Fibroblast of skin of left biceps (primary cell): ENCODE results near the gene MPHOSPH10.
"Not testable (repeated sequence)": the region's sequence is repeated elsewhere in the genome, so short reads cannot be mapped to it uniquely, and the experiment has no call there.

Source experiments
- DNase-seq, 2 experiments: peaks; one replicate each; pipeline ENCODE4 v3.0.0-alpha.2; 2013; ENCODE audit warnings: low read depth in 2 of 2

MPHOSPH10 gene

DNA sequence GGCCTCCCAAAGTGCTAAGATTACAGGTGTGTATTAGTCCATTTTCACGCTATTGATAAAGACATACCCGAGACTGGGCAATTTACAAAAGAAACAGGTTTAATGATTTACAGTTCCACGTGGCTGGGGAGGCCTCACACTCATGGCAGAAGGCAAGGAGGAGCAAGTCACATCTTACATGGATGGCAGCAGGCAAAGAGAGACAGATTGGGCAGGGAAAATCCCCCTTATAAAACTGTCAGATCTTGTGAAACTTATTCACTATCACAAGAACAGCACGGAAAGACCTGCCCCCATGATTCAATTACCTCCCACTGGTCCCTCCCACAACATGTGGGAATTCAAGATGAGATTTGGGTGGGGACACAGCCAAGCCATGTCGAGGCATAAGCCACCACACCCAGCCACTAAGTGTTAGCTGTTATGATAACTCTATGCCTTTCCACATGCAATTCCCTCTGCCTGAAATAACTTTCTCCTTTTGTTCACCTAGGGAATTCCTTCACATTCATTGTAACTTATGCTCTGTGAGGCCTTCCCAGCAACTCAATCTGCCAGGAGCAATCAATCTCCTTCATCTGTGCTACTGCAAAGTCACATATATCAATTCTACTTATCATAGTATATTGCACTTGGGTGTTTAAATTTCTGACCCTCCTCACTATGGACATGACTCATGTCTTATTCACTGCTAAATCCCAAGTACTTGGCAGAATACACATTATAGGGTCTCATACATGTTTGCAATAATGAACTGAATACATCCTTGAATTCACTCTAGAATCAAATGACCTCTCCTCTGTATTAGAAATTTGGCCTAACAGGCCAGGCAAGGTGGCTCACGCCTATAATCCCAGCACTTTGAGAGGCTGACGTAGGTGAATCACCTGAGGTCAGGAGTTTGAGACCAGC is 7.8 kb upstream of the MPHOSPH10 start:
- DNase-seq = no peak

DNA sequence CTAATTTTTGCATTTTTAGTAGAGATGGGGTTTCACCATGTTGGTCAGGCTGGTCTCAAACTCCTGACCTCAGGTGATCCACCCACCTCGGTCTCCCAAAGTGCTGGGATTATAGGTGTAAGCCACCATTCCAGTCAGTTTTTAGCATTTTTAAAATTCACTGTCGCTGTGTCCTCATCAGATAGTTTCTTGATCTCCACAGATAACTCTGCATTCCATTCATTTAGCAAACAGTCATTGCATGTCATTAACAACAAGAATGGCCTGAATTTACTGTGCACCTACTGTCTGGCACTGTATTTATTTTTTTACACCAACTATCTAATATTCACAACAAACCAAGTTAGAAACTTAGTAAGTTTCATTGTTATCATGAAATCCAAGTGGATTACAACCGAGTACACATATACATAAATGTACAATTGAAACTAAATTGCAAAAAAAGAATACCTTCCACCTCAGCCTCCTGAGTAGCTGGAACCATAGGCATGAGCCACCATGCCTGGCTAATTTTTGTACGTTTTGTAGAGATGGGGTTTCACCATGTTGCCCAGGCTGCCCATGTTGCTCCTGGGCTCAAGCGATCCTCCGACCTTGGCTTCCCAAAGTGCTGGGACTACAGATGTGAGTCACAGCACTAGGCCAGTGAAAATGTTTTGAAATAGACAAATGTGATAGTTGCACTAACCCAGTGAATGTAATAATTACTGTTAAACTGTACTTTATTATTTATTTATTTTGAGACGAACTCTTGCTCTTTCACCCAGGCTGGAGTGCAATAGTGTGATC is 4.7 kb upstream of the MPHOSPH10 start:
- no peak for DNase-seq

DNA sequence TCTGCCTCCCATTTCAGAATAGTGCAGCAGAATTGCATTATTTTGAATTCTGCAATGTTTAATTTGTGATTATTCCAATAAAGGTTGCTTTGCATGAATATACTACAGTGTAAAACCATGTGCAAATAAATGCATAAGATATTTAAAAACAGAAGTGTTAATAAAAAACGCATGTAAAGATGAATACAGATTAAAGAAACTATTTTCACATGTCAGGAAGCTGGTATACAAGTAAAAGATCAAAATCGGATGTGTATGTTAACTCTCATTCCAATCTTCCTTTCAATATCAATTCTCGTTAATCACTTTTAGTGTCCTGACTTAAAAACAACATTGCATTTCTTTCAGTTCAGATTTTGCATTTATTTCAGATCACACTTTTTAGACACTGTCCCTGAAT is 3.5 kb upstream of the MPHOSPH10 start:
- DNase-seq = no peak

DNA sequence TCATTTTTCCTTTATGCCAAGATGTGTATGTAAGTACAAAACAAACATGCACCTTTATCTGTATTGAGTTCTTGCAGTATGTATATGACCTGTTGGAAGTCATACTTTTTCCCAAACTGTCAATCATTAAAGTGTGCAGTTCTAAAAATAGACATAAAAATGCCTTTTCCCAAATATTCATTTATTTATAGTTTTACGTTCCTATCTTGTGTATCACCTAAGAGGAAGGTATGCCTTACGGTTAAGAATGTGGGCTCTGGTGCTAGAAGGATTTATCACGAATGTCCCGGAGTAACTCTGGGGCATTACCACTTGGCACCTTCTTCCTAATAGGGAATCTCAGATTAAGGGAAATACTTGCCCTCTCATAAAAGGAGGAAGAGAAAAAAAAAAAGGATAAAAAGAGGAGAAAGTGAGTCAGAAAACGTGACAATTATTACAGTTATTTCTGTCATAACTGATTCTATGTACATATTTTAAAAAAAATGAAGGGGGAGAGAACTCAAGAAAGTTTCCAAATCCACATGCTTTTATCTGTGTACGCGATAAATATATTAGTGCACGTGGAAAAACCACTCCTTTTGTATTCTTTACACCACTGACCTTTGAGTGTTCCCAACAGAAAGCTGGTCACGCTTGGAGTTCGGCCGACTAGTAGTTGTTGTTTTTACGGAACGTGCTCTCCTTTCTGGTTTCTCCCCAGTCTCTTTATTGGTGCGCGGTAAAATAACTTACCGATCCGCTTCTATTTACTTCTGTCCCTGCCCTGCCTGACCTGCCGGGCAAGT is 1.1 kb upstream of the MPHOSPH10 start:
- DNase-seq = no peak

DNA sequence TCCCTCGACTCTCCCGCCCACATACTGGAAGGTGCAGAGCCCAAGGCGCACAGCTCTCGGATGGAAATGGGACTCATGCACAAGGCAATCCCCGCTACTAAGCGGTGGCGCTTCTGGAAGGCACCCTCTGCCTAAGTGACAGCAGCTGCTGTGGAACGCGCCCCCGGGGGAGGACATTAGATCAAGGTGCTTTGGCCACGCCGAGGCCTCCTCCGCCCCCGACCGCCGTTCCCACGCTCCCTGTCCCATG is 607 bp upstream of the MPHOSPH10 start:
- DNase-seq = no peak

DNA sequence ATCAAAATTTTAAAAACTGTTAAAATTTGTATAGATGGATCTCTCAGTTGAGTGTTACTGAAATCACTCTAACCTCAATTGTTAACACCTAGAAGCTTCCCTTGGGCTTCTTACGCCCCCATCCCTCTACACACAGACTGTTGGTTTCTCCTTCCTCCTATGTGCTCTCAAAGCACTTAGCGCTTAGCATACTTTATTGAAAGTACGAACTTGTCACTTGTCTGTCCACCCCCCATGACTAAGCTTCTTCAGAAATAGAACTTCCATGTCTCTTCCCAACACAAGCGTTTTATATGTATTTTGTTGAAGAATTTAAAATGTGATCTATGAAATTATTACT is 441 bp downstream of the MPHOSPH10 start:
- no peak for DNase-seq

DNA sequence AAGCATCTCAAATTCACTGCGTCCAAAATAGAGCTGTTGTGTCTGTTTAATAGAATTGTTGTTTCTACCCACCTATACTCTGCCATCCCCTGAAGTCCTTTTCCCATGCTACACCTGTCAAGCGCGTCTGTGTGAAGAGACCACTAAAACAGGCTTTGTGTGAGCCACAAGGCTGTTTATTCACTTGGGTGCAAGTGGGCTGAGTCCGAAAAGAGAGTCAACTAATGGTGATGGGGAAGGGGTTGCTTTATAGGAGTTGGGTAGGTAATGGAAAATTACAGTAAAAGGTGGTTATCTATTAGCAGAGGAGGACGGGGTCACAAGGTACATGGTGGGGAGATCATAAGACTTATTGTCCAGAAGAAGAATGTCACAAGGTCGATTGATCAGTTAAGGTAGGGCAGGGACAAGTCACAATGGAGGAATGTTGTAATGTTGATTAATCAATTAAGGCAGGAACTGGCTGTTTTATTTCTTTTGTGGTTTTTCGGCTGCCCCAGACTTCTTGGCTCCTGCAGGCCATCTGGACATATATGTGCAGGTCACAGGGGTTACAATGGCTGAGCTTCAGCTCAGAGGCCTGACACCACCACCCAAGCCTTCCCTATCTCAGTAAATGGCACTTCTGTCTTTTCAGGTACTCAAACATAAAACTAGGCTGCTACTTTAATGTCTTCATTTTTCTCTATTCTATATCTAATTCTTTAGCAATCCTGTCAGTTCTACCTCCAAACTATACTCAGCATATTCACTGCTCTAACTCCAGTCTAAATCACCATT is 1.1 kb downstream of the MPHOSPH10 start:
- not testable (repeated sequence) for DNase-seq

DNA sequence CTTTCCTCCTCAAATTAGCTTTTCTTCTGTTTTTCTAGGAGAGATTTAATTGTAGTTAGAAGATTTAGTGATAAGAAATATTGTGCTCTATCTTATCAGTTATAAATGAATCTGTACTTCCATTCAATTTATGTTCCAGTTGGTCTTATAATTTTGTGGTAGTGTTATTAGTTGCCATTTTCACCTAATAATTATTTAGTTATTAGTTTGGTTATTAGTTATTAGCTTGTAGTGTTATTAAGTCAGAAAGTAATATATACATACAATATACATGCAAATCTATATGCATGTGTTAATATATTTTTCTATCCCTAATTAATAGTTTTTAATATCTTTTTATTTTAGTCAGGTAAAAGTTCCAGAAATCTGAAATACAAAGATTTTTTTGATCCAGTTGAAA is 3.2 kb downstream of the MPHOSPH10 start:
- DNase-seq = no peak

DNA sequence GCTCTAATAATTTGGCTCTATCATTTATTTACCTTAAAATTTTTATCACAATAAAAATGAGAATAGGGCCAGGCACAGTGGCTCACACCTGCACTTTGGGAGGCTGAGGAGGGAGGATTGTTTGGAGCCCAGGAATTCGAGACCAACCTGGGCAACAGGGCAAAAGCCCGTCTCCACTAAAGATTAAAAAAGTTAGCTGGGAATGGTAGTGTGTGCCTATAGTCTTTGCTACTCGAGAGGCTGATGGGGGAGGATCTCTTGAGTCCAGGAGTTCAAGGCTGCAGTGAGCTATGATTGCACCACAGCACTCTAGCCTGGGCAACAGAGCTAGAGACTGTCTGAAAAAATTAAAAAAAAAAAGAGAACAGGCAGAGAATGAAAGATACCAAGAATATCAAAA is 5.7 kb downstream of the MPHOSPH10 start:
- no peak for DNase-seq

DNA sequence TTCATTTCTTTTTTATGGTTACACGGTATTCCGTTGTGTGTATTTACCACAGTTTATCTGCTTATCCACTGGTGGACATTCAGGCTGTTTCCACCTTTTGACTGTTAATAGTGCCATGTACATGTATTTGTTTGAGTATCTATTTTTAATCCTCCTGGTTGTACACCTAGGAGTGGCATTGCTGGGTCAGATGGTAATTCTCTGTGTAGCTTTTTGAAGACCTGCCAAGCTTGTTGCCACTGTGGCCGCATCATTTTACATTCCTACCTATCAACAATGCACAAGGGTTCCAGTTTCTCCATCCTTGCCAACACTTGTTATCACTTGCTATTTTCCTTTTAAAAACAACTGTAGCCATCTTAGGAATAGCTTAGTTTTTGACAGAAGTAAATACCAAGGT is 13.3 kb downstream of the MPHOSPH10 start:
- DNase-seq = no peak

DNA sequence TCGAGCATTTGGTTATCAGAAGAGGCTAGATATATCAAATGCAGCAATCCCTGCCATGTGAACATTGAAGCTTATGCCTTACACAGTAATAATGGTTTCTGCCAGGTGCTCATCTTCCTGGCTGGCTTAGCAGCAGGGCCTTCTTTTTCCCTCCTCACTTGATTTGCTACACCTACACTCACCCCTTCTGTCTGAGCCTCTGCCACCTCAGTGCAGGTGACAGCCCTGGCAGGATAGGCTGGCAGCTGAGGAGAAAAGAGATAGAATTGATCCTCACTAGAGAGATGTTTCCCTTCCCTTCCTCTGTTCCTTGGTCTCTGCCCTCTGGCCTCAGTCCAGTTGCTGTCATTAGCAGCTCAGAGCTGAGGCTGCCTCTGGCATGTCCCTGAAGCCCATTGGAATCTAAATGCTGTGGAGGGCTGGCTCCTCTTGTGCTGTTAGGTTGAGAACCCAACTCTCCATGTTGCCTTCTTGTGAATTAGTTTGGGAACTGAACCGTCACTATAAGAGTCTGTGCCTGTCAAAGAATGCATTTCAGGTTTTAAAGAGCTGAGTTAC is 18.2 kb downstream of the MPHOSPH10 start:
- no peak for DNase-seq

DNA sequence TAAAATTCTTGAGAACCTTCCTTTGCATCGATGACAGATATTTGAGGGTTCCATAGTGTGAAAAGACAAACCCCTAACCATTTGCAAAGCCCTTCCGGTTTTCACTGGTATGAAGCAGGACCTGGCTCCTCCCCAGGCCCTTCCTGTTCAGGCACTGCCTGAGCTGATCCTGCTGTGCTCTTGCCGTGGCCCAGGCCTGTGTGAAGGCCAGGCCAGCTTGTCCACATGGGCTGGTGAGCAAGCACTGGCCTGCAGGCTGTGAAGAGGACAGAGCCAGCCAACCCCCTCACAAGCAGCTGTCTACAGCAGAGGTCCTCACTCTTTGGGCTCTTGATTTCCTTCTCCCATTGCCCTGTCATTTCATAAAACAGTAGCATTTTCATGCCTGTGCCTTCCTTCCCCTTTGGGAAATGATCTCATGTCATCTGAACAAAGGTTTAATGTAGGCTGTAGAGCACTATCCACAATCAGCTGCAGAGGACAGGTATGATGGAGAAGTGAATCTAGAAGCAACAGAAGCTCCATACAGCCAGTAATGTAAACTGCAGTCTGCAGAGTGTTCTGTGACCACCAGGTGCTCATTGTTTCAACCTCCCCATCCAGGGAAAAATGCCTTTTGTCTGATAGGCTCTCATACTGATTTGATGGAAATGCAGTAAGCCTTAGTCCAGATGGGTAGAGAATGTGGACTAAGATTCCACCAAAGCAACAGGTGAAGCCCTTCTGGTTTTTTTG is 19.8 kb downstream of the MPHOSPH10 start:
- DNase-seq = no peak

DNA sequence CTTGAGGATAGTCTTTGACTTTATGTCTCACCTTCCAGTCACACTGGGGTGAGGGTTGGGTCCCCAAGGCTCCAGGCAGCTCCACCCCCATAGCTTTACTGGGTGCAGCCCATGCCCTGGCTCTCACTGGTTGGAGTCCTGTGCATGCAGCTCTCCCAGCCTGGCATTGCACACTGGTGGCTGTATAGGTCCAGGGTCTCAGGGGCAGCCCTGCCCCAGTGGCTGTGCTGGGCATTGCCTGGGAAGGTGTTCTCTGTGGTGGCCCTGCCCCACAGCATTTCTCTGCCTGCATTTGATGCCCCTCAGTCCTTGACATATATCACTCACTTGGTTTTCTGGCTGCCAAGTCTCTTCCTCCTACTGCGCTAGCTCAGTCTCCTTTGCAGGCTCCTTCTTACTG is 21.2 kb downstream of the MPHOSPH10 start:
- no peak for DNase-seq

DNA sequence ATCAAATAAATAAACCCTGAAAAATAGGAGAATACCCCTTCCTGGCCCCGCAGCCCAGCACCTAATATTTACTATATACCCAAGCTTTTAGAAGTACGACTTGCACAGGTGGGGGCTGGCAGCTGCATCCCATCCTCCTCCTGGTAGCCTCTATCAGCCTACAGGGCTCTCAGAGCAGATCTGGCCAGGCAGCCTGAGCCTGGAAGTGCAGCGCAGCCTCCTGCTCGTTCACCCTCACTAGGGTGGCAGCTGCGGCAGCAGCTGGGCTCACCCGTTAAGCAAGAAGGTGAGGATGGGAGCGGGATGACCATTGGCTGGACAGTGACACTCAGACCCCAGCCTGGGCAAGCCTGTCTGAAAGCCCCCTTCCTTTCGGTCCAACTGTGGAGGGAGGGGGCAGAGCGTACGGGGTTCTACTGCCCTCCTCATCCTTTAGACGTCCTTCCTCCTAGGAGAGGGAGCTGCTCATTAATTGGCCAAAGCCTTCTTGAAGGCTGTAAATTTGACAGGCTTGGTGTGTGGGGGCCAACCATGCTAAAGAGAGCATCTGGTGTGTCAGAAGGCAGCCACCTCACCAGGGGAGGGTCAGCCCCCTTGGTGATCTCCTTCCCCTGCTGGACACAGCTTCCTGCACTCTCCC is 23.3 kb downstream of the MPHOSPH10 start:
- no peak for DNase-seq

DNA sequence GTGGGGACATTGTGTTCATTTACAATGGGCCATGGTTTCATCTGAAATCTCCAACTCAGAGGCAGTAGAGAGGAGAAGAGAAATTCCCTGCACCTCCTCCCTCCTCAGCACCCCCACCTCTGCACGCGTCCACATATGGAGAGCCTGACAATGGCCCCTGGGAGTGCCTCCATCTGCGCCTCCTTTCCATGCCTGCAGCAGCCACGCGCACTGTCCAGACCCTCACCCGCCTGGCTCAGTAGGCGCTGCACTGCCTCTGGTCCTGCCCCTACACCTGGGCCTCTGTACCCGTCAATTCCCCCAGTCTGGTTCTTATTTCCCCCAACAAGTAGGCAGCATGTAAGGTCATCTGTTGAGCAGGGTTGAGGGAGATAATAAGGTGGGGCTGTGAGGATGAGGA is 23.8 kb downstream of the MPHOSPH10 start:
- DNase-seq = no peak

DNA sequence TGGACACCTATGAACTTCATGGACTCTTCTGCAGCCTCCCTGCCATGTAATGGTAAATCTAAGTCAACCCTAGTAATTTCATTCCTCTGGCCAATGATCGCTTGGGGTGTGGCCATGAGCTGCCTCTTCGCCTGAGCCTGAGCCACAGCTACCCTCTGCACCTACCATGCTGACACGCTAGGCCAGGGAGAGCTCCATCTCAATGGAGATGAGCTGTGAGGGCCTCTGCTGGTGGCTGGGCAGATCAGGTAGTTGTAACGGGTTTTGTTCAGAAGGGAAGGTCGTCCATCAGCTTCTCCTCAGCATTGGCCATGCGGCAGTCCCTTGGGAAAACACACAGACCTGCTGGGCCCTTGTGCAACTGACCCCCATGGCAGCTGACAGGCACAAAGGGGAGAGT is 24.4 kb downstream of the MPHOSPH10 start:
- DNase-seq = no peak

DNA sequence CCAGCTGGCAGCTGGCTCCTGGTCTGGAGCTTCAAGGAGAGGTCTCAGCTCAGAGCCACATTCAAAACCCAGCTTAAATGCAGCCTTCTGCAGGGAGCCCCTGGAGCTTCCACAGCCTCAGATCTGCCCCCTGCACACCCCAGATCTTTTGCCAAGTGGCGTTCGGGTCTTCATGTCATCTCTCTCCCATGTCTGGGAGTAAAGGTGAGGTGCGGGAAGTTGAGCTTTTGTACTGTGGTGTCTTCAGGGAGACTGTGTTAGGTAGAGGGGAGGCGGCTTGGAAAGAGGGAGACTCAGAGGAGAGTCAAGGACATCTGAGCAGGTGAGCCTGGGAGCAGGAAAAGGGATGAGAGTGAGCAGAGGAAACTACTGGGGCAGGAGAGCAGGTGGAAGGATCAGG is 25.4 kb downstream of the MPHOSPH10 start:
- DNase-seq = no peak

DNA sequence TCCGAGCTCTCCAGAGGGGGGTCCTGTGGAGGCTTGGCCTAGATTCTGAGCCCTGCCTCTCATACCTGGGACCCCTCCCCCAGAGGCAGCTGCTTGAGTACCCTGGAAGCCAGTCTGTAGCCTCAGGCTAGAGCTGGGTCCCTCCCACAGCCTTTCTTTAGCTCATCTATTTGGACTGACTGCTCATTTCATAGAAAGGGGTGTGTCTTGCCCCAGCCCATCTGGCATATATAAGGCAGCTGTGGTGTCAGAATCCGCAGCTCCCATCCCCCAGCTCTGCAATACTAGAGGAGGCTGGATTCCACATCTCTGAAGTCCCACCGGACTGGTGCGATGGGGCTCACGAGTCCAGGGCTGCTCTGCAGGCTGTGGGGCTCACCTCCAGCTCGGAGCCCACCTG is 26.1 kb downstream of the MPHOSPH10 start:
- DNase-seq = peak; percentile 8 to 14

DNA sequence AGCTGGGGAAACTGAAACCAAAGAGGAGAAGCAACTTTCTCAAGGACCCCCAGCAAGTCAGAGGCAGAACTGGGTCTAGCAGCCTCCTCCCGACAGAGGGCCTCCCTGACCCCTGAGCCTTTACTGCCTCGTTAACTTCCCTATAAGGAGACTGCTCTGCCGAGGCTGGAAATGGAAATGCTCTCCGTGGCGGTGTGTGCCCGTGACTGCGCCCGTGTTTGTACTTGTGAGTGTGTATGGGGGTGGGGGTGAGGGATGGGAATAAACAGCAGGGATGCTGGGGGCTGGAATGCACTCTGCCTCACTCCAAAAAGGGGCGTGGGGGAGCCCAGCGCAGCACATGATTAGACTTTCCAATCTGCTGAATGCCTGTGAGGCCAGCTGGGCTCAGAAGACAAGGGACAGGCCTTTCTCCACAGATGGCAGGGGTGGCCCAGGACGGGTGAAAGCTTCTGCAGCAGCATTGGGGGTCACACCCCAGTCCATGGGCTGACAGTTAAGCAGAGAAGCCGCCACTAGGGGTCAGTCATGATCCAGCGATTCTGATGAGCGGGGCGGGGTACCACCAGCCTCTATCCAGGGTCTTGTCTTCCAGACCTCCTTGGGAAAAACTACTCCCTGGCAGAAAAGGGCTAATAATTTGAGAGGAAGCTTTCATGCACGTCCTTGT is 26.8 kb downstream of the MPHOSPH10 start:
- DNase-seq = peak in 1 of 2 experiments; percentile 4

DNA sequence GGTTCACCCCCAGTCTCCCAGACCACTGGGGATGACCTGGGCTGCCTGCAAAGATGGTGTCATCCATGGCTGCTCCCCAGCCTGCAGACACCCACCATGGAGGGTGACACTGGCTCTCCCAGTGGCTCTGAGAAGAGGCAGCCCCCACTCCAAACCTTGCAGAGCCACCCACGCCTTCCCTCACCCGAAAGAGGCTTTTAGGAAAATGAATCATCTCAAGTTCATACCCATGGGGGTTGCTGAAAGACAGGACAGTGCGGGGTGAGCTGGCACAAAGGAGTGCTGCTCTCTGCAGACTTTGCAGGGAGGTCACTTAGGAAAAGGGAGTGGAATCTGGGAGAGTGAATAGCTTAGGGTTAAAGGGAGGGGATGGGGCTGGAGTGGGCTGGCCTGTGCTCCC is 36.4 kb downstream of the MPHOSPH10 start:
- DNase-seq = no peak
